Stimulated activated CD4-positive, alpha-beta T cell treated with anti-CD3 and anti-CD28 coated beads, Interleukin-4, amount 100 ng/mL, for 4 hours (primary cell): Measurements from ENCODE around the gene PTPRD.

ENCODE experiments used
- DNase-seq, 2 experiments: peaks; one replicate each; pipeline ENCODE4 v3.0.0-alpha.2; 2020

PTPRD gene

DNA sequence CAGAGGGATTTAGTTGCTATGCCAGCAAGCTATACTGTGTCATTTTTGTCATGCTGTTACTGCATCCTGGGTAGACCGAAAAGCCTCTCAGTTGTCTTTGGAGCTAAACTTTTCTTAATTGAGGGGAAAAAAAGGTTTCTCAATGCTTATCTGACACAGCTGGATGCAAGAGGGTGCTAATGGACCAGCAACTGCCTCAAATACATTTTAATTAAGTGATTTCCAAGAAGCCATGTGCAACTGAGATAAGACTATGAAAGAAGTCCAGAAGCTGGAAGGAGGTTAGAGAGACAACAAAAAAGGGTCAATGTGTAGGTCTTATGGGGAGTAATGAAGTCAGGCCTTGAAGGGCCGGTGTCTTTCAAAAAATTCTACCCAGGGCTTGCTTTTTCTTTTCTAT is 2347.5 kb downstream of the PTPRD start:
- no peak for DNase-seq
